ENCODE data around the gene LMTK3.

Gene LMTK3, protein sequence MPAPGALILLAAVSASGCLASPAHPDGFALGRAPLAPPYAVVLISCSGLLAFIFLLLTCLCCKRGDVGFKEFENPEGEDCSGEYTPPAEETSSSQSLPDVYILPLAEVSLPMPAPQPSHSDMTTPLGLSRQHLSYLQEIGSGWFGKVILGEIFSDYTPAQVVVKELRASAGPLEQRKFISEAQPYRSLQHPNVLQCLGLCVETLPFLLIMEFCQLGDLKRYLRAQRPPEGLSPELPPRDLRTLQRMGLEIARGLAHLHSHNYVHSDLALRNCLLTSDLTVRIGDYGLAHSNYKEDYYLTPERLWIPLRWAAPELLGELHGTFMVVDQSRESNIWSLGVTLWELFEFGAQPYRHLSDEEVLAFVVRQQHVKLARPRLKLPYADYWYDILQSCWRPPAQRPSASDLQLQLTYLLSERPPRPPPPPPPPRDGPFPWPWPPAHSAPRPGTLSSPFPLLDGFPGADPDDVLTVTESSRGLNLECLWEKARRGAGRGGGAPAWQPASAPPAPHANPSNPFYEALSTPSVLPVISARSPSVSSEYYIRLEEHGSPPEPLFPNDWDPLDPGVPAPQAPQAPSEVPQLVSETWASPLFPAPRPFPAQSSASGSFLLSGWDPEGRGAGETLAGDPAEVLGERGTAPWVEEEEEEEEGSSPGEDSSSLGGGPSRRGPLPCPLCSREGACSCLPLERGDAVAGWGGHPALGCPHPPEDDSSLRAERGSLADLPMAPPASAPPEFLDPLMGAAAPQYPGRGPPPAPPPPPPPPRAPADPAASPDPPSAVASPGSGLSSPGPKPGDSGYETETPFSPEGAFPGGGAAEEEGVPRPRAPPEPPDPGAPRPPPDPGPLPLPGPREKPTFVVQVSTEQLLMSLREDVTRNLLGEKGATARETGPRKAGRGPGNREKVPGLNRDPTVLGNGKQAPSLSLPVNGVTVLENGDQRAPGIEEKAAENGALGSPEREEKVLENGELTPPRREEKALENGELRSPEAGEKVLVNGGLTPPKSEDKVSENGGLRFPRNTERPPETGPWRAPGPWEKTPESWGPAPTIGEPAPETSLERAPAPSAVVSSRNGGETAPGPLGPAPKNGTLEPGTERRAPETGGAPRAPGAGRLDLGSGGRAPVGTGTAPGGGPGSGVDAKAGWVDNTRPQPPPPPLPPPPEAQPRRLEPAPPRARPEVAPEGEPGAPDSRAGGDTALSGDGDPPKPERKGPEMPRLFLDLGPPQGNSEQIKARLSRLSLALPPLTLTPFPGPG (N-terminal part only)

DNA sequence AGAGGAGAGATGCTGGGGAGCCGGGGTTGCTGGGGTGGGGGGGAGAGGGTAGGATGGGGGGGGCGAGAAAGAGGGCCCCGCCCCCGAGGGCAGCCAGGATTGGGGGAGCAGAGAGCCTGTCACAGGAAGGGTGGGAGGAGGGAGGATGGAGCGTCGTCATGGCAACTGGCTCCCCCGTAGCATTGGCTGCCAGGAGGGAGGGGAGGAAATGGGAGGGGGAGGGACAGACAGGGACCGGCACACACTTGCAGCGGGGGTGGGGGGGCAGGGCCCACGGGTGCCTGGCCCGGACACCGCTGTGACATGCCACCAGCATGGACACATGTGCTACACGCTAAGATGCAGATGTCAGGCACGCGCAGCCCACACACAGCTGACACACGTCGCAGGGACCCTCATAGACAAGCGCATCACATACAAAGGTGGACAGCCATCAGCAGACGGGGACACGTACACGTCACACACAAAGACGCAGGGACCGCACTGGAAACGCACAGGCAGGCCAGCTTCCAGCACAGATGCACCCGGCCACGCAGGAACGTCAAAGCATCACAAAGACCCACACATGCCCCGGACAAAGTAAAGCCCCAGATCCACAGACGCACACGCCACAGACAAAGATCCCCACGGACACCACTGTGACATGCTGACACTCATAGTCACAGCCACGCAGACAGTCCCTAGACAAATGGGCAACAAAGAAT lies at the start of gene LMTK3:
Gene LMTK3 (minus strand): TSS at position 36 of the 704 bp plus-strand sequence. CDS start 259 bp downstream, outside the sequence.
- peak; percentile 49 to 66 for DNase-seq (ENCODE audit: low read depth in 2 of 2)

DNA sequence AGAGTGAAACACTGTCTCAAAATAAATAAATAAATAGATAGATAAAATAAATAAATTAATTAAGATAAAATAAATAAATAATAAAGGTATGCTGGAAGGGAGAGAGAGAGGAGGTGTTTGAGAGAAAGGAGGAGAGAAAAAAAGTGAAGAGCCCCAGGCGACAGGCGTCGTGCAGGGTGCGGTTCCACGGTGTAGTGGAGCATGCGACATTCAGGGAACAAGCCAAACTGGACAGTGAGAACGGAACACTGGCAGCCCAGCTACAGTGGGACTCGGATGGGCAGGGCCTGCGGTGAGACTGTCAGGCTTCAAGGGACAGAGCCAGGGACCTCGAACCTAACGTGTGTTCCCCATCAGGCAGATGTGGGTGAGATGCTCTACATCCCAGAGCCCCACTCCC lies 49.8 kb upstream of the LMTK3 start:
- DNase-seq (ENCODE audit: low read depth in 2 of 2): no peak

DNA sequence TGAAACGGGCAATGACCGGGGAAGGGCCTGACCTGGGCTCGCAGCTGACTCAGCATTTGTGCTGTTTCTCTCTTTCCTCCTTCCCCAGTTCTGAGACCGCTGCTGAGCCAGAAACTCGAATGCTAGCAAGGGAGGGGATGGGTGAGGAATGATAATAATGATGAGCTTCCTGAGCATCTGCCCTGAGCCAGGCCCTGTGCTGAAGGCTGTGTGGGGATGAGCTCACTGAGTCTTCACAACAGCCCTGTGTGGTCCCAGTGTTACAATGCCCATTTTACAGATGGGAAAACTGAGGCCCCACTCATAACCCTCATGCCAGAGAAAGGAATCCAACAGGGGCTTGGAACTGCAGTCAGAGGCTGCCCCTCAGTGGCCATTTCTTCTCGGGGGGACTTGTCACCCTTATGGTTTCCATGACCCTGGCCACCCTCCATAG lies 48.5 kb upstream of the LMTK3 start:
- DNase-seq (ENCODE audit: low read depth in 2 of 2): no peak

DNA sequence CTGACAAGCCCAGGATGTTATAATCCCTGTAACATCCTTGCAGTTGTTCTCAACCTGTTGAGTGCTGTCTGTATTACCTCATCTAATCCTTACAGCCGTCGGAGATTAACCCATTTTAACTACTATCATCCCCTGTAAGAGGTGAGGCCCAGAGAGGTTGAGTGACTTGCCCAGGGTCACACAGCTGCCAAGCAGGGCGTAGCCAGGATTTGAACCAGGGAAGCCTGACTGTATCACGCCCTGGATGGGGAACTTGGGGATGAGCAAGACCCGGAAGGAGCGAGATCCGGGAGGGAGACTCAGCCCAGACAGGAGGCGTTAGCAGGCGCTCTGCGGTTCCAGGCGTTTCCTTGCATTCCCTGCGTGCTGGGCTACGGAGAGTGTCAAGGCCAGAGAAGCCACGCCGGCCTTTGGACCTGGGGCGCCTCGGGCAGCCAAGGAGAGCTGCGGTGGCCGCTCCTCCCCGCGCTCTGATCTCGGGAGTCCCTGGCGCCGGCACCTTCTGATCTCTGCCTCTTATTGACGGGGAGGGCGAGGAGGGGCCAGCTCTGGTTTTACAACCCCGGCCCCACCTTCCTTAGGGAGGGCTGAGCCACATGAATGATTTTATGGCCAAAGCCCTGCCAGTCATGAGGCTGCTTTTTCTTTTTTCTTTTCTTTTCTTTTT lies 46.5 kb upstream of the LMTK3 start:
- no peak for DNase-seq (ENCODE audit: low read depth in 2 of 2)

DNA sequence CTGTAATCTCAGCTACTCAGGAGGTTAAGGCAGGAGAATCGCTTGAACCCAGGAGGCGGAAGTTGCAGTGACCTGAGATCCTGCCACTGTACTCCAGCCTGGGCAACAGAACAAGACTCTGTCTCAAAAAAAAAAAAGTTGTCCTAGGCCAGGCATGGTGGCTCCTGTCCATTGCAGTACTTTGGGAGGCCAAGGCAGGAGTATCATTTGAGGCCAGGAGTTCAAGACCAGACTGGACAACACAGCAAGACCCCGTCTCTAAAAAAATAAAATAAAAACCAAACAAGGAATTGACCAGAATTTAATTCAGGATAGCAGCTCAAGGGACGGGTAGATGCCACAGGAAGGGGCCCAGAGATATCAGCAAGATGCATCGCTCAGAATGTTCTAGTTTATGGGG lies 45.2 kb upstream of the LMTK3 start:
- DNase-seq (ENCODE audit: low read depth in 2 of 2): no peak

DNA sequence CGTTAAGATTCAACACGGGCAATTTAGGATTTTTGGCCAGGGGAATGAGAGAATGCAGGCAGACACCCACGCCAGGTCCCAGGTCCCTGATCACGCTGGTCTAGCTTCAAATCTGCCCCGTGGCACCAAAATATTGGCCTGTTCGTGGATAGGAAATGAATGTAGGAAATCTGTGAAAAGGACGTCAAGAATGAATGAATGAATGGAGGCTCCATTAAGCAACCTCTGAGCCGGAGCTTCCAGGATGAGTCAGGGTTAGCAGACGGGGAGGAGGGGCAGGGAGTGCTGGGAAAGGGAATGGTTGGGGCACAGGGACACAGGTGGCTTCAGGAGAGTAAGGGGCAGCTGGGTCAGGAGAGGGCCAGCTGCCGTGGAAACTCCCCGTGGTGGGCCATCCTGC lies 44.5 kb upstream of the LMTK3 start:
- no peak for DNase-seq (ENCODE audit: low read depth in 2 of 2)

DNA sequence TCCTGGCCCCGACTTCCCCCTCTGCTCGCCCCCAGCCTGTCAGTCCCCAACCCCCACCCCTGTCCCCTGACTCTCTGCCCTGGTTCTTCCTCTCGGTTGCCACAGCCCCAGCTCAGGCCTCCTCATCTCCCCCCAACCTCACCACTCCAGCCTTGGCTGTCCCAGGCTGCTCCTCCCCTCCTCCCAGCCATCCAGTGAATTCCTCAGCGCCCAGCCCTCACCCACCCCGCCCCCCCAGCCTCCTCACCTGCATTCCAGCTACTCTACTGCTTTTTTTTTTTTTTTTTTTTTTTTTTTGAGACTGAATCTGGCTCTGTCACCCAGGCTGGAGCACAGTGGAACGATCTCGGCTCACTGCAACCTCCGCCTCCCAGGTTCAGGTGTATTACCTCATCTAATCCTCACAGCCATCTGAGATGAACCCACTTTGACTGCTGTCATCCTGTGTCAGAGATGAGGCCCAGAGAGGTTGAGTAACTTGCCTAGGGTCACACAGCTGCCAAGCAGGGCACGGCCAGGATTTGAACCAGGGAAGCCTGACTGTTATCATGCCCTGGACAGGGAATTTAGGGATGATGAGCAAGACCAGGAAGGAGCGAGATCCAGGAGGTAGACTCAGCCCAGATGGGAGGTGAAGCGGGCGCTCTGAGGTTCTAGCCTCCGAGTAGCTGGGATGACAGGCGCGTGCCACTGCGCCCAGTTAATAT lies 42.9 kb upstream of the LMTK3 start:
- no peak for DNase-seq (ENCODE audit: low read depth in 2 of 2)

DNA sequence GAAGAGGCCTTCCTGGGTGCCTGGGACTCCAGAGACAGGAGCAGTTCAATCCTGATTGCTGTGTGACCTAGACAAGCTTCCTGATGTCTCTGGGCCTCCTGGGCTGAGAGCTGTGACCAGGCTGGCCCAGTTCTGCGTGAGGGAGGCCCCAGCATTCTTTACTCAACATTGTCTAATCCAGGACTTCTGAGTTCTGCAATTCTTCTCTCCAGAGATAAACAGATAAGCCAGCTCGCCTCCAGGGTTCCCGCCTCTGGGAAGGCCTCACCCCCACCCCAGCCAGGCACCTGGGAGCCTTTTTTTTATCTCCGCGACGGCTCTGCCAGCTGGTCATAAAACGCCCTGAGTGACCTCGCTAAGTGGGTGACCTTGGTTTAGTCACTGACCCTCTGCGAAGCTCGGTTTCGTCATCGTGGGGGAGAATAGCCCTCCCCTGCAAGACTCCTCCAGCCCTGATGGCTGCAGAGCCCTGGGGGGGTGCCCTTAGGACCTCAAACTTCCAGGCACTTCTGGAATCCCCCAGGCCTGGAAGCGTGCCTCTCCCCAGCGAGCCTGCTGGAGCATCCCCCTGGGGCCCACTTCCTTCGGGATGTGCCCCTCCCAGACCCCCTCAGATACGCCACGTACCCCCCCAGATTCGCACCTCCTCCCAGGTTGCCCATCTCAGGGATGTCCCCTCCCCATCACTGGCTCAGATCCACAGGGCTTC lies 42.2 kb upstream of the LMTK3 start:
- DNase-seq (ENCODE audit: low read depth in 2 of 2): no peak

DNA sequence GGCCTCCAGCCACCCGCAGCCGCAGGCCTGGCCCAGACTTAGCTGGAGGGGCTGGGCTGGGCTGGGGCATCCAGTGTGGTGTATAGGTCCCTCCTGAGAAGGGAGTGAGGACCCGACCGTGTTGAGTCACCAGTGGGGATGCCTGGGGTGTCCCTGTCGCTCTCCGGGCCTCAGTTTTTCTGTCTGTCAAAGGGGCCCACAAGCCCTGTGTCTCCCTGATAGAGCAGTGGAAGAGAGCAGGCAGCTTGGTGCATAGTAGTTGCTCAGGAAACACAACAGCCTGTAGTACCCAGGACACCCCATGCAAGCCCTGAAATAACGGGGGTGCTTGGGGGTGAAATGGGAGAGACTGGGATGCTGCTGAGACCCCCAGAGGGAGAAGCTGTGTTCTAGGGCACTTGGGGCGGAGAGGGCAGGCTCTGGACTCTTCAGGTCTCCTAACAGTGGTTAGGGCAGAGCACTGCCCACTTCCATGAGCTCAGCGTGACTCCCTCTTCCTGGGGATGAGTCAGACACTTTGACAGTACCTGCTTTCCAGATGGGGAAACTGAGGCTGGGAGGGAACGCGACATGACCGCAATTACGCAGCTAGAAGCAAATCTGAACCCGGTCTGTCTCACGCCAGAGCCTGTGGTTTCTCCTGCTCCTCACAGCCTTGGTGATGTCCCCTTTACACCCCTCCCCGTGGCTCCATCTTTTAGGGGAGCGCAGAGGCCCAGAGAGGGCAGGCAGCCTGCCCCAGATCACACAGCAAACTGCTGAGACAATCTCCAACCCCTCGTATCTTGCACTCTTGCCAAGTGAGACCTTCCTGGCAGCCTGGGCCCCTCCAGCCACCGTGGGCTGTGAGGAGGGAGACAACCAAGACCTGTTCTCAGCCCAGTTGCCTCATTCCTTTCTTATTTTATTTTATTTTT lies 41.0 kb upstream of the LMTK3 start:
- no peak for DNase-seq (ENCODE audit: low read depth in 2 of 2)

DNA sequence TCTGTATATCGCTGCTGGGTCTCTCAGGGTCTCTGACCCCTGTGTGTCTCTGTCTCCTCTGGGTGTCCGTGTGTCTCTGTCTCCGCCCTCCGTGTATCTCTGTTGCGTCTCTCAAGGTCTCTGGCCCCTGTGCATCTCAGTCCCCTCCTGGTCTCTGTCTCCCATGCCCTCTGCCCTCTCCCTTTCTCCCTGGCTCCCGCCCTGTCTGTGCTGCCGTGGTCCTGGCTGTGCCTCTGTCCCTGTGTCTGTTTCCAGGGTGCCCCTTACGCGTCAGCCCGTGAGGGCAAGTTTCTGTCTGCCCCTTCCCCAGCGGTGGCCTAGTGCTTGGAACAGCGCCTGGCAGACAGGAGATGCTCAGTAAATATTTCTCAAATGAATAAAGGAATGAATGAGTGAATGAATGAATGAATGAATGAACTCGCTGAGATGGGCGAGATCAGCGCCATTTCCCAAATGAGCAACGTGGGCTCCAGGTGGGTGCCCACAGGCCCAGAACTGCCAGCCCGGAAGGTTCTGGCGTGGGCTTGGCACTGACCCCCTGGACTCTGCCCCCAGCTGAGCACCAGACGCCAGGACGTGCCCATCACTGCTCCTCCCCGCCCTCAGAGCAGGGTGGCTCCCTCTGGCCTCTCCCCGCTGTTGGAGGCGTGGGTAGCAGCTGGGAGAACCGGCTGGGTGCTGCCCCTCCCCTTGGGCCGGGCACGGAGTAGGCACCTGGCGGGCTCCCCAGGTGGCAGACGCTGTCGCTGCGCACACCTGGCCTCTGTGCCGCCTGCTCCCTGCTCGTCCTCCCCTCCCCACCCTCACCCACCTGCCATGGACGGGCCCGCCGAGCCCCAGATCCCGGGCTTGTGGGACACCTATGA lies 40.0 kb upstream of the LMTK3 start, which contains the start of gene SULT2B1:
Gene SULT2B1 (plus strand): TSS at position 736 of the 866 bp plus-strand sequence. CDS start 81 bp downstream, at position 817.
- no peak for DNase-seq (ENCODE audit: low read depth in 2 of 2)

DNA sequence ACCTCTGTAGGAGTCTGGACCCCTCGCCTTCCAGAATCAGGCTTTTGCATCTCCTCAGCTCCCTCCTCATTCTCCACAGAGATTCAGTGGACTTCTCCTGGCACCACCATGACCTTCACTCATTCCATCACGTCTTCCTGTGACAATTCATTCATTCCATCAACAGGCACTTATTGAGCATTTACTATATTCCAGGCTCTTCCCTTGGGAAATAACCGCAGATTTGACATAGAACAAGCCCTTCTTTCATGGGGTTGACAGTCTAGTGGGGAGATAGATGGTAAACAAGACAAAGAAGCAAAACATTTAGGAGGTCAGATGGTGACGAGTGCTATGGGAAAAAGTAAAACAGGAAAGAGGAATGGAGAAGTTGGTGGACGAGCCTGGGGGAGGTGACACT lies 37.7 kb upstream of the LMTK3 start:
- DNase-seq (ENCODE audit: low read depth in 2 of 2): no peak

DNA sequence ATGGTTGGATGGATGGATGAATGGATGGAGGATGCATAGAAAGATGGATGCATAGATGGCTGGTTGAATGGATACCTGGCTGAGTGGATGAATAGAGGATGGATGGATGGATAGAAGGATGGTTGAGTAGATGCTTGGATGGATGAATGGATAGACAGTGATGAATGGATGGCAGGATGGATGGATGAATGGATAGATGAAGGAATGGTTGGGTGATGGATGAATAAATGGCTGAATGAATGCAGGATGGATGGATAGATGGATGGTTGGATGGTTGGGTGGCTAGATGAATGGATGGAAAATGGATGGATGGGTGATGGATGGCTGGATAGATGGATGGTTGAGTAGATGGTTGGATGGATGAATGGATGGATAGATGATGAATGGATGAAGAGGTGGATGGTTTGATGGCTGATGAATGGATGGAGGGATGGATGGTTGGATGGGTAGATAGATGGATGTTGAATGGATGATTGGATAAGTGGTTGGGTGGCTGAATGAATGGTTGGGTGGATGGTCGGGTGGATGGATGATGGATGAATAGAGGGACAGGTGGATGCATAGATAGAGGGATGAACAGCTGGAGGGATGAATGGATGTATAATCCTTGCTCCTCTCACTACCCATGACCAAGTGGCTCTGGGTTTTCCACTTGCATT lies 36.7 kb upstream of the LMTK3 start:
- DNase-seq (ENCODE audit: low read depth in 2 of 2): no peak

DNA sequence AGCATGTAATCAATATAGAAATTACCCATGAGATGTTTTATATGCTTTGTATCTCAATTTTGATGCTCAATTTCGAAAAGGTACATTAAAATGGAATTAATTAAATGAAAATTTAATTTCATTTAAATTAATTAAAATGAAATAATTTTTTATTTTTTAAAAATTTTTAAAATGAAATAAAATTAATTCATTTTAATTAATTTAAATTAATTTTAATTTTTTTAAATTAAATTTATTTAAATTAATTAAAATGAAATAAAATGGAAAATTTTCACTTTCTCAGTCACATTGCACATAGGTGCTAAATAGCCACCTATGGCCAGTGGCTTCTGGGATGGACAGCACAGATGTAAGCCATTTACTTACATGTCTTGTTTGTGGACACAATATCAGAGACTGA lies 36.1 kb upstream of the LMTK3 start:
- no peak for DNase-seq (ENCODE audit: low read depth in 2 of 2)

DNA sequence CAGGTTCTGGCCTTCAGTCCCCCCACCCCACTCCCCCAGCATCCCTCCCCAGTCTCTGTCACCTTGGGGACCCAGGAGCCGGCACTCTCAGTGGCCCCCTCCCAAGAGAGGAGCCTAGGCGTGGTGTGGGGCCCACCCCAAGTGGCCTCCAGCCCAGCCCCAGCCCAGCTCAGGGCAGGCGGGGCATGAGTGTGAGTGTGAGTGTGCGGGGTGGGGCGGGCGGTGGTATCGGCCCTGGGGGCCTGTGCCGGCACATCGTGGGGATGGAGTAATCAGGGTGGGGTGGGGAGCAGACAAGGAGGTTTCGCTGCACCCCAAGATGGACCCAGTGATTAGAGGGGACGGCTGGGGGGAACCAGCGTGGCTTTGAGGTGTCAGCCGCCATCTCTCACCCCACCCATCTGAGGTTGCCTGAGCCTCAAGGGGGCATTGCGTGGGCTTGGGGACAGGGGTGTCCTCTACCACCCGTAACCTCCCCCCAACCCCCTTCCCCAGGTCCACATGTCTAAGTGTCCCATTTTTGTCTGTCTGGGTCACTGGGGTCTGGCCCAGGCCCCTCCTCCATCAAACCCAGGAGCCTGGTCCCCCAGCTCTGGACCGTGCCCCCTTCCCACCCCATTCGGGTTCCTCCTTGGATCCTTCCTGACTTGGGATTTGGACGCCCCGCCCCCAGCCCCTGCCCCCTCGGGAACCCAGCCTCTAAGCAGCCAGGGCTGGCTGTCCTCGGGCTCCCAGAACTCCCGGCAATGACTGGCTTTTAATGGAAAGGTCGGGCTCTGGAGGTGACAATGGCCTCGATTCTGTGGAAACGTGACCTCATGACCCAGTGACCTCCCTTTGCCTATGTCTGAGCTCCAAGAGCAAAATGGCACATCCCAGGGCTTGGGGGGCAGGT lies 33.5 kb upstream of the LMTK3 start:
- DNase-seq (ENCODE audit: low read depth in 2 of 2): no peak

DNA sequence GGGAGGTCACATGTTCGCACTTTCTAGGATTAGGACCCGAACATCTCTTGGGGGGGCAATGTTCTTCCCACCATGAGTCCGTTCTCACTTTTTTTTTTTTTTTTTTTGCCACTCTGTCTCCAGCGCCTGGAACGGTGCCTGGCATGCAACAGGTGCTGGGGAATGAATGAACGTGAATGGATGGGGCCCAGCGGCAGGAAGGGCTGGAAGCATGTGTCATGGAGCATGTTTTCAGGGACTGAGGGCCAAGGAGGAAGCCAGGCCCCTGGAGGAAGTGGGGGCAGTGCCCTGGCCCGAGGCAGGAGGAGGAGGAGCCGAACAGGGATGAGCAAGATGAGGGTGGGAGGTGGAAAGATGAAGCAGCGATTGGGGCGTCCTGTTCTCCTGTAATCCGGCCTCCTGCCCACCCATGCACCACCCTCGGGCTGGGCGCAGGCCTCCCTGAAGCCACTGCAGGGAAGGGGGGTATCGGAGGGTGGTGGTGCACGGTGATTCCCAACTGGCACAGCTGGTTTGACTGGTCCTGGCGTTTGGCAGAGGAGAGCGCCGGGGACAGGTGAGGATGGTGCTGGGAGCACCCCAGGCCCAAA lies 31.6 kb upstream of the LMTK3 start:
- no peak for DNase-seq (ENCODE audit: low read depth in 2 of 2)
